Measurements from ENCODE around the gene ARHGAP8.

The ARHGAP8 gene

GRCh38 chr22:44825310-44826150 is 73.2 kb downstream of the ARHGAP8 start:
- no peaks in the 10 kb centered on the region for H3K4me1 ChIP-seq (ENCODE audit: insufficient read depth, low read length)
- H3K9ac ChIP-seq (ENCODE audit: low read depth, low read length): no peak overlapping the region
- peaks cover 14% of the 10 kb centered on the region; the same call in 1 of the 2 replicates for H3K36me3 ChIP-seq (ENCODE audit: insufficient read depth, low read depth, low read length)
- H3K4me3 ChIP-seq (ENCODE audit: low read length): no peak overlapping the region
- no peaks in the 10 kb centered on the region for H3K27me3 ChIP-seq (ENCODE audit: insufficient read depth, low read length)
- no peaks in the 10 kb centered on the region for H3K9me3 ChIP-seq (ENCODE audit: insufficient read depth, low read depth, low read length)
- H3K27ac ChIP-seq (ENCODE audit: low read length): no peak overlapping the region

DNA sequence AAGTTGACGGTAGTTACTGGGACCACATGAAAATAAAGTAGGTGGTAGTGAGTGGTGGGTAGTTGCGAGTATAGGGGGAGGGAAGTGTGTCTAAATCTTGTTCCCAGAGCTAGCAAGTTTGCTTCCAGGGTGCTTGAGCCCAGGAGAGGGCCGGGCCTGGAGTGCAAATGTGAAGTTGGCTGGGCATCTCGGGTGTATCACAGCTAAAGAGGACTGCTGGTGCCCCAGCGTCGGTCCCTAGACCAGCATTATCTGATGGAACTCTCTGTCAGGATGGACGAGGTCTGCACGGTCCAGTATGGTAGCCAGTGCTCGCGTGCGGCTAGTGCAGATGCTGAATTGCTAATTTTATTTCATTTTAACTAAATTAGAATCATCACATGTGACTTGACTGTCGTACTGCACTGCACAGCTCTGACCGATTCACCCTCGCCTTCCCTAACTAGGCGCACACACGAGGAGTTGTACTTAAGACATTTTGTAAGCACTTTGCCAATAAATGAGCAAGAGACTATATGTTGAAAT is 75.4 kb downstream of the ARHGAP8 start:
- Histone ChIP-seq H3K9ac (ENCODE audit: low read depth, low read length) (no peak overlapping the region), H3K9me3 (ENCODE audit: insufficient read depth, low read depth, low read length) (no peaks in the 10 kb centered on the region), H3K27me3 (ENCODE audit: insufficient read depth, low read length) (no peaks in the 10 kb centered on the region), H3K36me3 (ENCODE audit: insufficient read depth, low read depth, low read length) (peaks cover 7% of the 10 kb centered on the region; the same call in 1 of the 2 replicates), H3K4me3 (ENCODE audit: low read length) (no peak overlapping the region), H3K27ac (ENCODE audit: low read length) (no peak overlapping the region), H3K4me1 (ENCODE audit: insufficient read depth, low read length) (no peaks in the 10 kb centered on the region)

DNA sequence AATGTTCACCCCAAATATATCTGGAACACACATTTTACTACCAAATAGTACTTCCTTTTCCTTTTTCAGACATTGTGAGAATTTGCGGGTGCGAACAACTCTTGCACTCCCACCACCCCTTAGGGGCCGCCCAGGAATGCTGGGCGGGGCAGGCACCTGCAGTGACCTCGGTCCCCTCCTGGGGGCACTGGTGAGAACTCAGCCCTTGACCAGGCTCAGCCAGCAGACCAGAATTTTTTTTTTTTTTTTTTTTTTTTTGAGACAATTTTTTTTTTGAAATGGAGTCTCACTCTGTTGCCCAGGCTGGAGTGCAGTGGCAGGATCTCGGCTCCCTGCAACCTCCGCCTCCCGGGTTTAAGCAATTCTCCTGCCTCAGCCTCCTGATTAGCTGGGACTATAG is 75.8 kb downstream of the ARHGAP8 start:
- H3K27ac ChIP-seq (ENCODE audit: low read length): no peak overlapping the region
- H3K4me1 ChIP-seq (ENCODE audit: insufficient read depth, low read length): no peaks in the 10 kb centered on the region
- H3K4me3 ChIP-seq (ENCODE audit: low read length): no peak overlapping the region
- H3K27me3 ChIP-seq (ENCODE audit: insufficient read depth, low read length): no peaks in the 10 kb centered on the region
- no peak overlapping the region for H3K9ac ChIP-seq (ENCODE audit: low read depth, low read length)
- 0 out of 2 replicates have a peak, but pooled peaks cover 2% of the 10 kb centered on the region for H3K9me3 ChIP-seq (ENCODE audit: insufficient read depth, low read depth, low read length)
- H3K36me3 ChIP-seq (ENCODE audit: insufficient read depth, low read depth, low read length): peaks cover 7% of the 10 kb centered on the region; the same call in 1 of the 2 replicates

DNA sequence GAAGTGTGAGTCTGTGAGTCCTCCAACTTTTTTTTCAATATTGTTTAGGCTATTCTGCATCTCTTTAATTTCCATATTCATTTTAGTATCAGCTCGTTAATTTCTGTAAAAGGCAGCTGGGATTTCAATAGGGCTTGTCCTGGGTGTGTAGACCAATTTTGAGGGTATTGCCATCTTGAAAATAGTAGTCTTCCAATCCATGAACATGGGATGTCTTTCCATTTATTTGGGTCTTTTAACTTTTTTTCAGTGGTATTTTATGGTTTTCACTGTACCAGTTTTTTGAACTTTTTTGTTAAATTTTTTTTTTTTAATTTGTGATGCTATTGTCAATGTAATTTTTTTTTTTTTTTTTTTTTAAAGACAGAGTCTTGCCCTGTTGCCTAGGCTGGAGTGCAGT is 79.5 kb downstream of the ARHGAP8 start:
- peaks cover 10% of the 10 kb centered on the region for H3K9me3 ChIP-seq (ENCODE audit: insufficient read depth, low read depth, low read length)
- H3K27me3 ChIP-seq (ENCODE audit: insufficient read depth, low read length): no peaks in the 10 kb centered on the region

GRCh38 chr22:44834065-44834464 is 81.7 kb downstream of the ARHGAP8 start:
- H3K9me3 ChIP-seq (ENCODE audit: insufficient read depth, low read depth, low read length): peaks cover 10% of the 10 kb centered on the region
- H3K9ac ChIP-seq (ENCODE audit: low read depth, low read length): no peak overlapping the region
- no peaks in the 10 kb centered on the region for H3K27me3 ChIP-seq (ENCODE audit: insufficient read depth, low read length)
- no peak overlapping the region for H3K27ac ChIP-seq (ENCODE audit: low read length)
- H3K36me3 ChIP-seq (ENCODE audit: insufficient read depth, low read depth, low read length): peaks cover 8% of the 10 kb centered on the region; the same call in 1 of the 2 replicates
- no peak overlapping the region for H3K4me3 ChIP-seq (ENCODE audit: low read length)
- no peaks in the 10 kb centered on the region for H3K4me1 ChIP-seq (ENCODE audit: insufficient read depth, low read length)

More for the DNA sequence above, 79.5 kb downstream of the ARHGAP8 start:
- Histone ChIP-seq H3K4me1 (ENCODE audit: insufficient read depth, low read length) (no peaks in the 10 kb centered on the region), H3K4me3 (ENCODE audit: low read length) (no peak overlapping the region), H3K9ac (ENCODE audit: low read depth, low read length) (no peak overlapping the region), H3K36me3 (ENCODE audit: insufficient read depth, low read depth, low read length) (peaks cover 8% of the 10 kb centered on the region; the same call in 1 of the 2 replicates), H3K27ac (ENCODE audit: low read length) (no peak overlapping the region)

DNA sequence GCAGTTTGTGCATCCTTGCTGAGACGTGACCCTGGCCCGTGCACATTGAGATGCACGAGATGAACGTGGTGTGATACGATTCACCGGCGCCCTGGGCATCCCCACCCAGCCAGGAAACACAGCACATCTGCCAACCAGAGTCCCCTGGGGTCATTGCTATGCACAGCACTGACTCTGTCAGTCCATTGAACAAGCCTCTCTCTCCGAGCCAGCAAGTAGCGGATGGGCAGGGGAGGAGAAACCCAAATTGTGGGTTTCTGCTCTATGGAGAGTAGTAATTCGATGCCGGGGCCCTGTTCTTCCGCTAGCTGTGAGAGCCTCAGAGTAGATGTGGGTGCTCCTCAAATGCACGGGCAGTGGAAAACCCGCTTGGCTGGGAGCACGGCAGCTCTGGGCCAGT is 85.1 kb downstream of the ARHGAP8 start:
- Histone ChIP-seq H3K4me1 (ENCODE audit: insufficient read depth, low read length) (no peaks in the 10 kb centered on the region), H3K27ac (ENCODE audit: low read length) (no peak overlapping the region), H3K36me3 (ENCODE audit: insufficient read depth, low read depth, low read length) (peaks cover 8% of the 10 kb centered on the region; the same call in 1 of the 2 replicates), H3K4me3 (ENCODE audit: low read length) (no peak overlapping the region), H3K9me3 (ENCODE audit: insufficient read depth, low read depth, low read length) (peaks cover 10% of the 10 kb centered on the region), H3K27me3 (ENCODE audit: insufficient read depth, low read length) (no peaks in the 10 kb centered on the region), H3K9ac (ENCODE audit: low read depth, low read length) (no peak overlapping the region)

DNA sequence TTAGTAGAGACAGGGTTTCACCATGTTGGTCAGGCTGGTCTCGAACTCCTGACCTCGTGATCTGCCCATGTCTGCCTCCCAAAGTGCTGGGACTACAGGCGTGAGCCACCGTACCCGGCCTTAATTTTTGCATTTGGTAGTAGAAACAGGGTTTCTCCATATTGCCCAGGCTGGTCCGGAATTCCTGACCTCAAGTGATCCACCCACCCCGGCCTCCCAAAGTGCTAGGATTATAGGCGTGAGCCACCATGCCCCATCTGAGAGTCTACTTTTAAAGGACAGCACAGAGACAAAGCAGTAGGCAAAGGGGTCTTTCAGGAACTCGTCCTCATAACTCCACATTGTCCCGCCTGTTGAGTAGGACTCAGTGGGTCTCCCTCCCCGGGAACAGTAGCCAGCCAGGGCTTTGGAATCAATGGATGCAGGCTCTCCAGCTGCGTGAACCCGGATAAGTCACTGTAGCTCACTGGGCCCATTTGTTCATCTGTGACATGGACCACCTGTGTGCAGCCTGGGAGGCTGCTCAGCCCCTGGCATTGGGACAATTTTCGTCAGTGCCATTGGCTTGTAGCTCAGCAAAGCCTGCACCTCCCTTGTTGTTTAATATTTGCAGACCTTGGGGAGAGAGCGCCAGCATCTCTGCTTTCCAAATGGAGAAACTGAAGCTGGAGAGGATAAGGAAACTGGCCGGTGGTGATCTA is 86.1 kb downstream of the ARHGAP8 start:
- Histone ChIP-seq H3K27me3 (ENCODE audit: insufficient read depth, low read length) (no peaks in the 10 kb centered on the region), H3K27ac (ENCODE audit: low read length) (no peak overlapping the region), H3K4me1 (ENCODE audit: insufficient read depth, low read length) (no peaks in the 10 kb centered on the region), H3K9ac (ENCODE audit: low read depth, low read length) (no peak overlapping the region), H3K36me3 (ENCODE audit: insufficient read depth, low read depth, low read length) (peaks cover 8% of the 10 kb centered on the region; the same call in 1 of the 2 replicates), H3K4me3 (ENCODE audit: low read length) (no peak overlapping the region), H3K9me3 (ENCODE audit: insufficient read depth, low read depth, low read length) (peaks cover 7% of the 10 kb centered on the region)

GRCh38 chr22:44839061-44839460 is 86.7 kb downstream of the ARHGAP8 start:
- no peak overlapping the region for H3K4me3 ChIP-seq (ENCODE audit: low read length)
- H3K27ac ChIP-seq (ENCODE audit: low read length): no peak overlapping the region
- no peaks in the 10 kb centered on the region for H3K27me3 ChIP-seq (ENCODE audit: insufficient read depth, low read length)
- no peak overlapping the region for H3K9ac ChIP-seq (ENCODE audit: low read depth, low read length)
- H3K36me3 ChIP-seq (ENCODE audit: insufficient read depth, low read depth, low read length): peaks cover 4% of the 10 kb centered on the region; the same call in 1 of the 2 replicates
- H3K4me1 ChIP-seq (ENCODE audit: insufficient read depth, low read length): no peaks in the 10 kb centered on the region
- peaks cover 7% of the 10 kb centered on the region for H3K9me3 ChIP-seq (ENCODE audit: insufficient read depth, low read depth, low read length)

DNA sequence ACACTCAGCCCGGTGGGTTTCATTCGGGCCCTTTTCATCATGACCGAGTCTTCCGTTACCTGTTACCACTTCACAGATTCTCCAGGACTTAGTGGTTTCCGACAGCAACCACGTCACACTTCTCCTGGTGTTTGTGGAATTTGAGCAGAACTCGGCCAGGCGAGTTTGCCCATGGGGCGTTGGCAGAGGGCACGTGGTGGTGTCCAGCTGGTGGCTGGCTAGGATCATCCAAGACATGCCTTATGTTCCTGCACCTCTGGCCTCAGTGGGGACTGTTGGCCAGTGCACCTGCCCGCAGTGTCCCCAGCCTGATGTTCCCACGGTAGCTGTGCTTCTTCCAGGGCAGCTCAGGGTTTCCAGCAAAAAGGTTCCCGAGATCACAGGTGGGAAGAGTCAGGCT is 87.3 kb downstream of the ARHGAP8 start:
- Histone ChIP-seq H3K9ac (ENCODE audit: low read depth, low read length) (no peak overlapping the region), H3K4me1 (ENCODE audit: insufficient read depth, low read length) (no peaks in the 10 kb centered on the region), H3K9me3 (ENCODE audit: insufficient read depth, low read depth, low read length) (peaks cover 2% of the 10 kb centered on the region), H3K4me3 (ENCODE audit: low read length) (no peak overlapping the region), H3K27me3 (ENCODE audit: insufficient read depth, low read length) (no peaks in the 10 kb centered on the region), H3K27ac (ENCODE audit: low read length) (no peak overlapping the region), H3K36me3 (ENCODE audit: insufficient read depth, low read depth, low read length) (peaks cover 4% of the 10 kb centered on the region; the same call in 1 of the 2 replicates)

DNA sequence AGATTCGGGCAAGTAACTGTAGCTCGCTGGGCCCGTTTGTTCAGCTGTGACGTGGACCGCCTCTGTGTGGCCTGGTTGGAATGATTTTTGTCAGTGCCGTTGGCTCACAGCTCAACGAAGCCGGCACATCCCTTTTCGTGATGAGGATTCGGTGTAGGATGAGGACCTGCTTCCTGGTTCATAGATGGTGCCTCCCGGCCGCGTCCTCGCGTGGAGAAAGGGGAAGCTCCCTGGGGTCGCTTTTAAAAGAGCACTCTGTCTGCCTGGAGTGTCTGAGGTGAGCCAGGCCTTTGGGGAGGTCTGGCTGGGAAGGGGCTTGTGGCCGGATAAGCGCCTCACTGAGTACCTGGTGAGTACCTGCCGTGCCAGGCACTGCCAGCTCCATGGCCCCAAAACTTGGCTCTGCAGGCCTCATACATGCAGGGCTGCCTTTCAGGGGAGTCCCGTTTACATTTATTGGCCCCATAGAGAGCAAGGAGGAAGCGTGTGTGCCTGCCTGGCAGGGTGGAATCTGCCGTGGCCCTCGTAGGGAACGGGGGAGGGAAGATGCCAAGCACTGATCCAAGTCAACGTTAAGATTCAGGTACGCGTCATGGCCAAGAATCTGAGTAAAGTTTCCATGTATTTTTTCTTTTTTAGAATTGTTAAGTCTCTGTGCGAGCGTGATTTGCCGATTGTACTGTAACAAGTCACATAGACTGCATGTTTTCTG is 88.4 kb downstream of the ARHGAP8 start:
- H3K9ac ChIP-seq (ENCODE audit: low read depth, low read length): no peak overlapping the region; the same call in 1 of the 2 replicates

GRCh38 chr22:44842417-44842816 is 90.0 kb downstream of the ARHGAP8 start:
- H3K9ac ChIP-seq (ENCODE audit: low read depth, low read length): no peak overlapping the region

More for the DNA sequence above, 88.4 kb downstream of the ARHGAP8 start:
- no peak overlapping the region for H3K27ac ChIP-seq (ENCODE audit: low read length)
- peaks cover 4% of the 10 kb centered on the region; the same call in 1 of the 2 replicates for H3K36me3 ChIP-seq (ENCODE audit: insufficient read depth, low read depth, low read length)
- no peaks in the 10 kb centered on the region for H3K9me3 ChIP-seq (ENCODE audit: insufficient read depth, low read depth, low read length)
- no peak overlapping the region for H3K4me3 ChIP-seq (ENCODE audit: low read length)
- no peaks in the 10 kb centered on the region for H3K4me1 ChIP-seq (ENCODE audit: insufficient read depth, low read length)
- H3K27me3 ChIP-seq (ENCODE audit: insufficient read depth, low read length): no peaks in the 10 kb centered on the region

More at GRCh38 chr22:44842417-44842816, 90.0 kb downstream of the ARHGAP8 start:
- Histone ChIP-seq H3K4me3 (ENCODE audit: low read length) (no peak overlapping the region), H3K27me3 (ENCODE audit: insufficient read depth, low read length) (no peaks in the 10 kb centered on the region), H3K27ac (ENCODE audit: low read length) (no peak overlapping the region), H3K9me3 (ENCODE audit: insufficient read depth, low read depth, low read length) (no peaks in the 10 kb centered on the region), H3K36me3 (ENCODE audit: insufficient read depth, low read depth, low read length) (no peaks in the 10 kb centered on the region), H3K4me1 (ENCODE audit: insufficient read depth, low read length) (no peaks in the 10 kb centered on the region)

All from iPS-20b (cell line).